HL-60 (cell line): ENCODE results near the gene C2CD4C.
"Not testable (repeated sequence)": the region's sequence is repeated elsewhere in the genome, so short reads cannot be mapped to it uniquely, and the experiment has no call there.

Experiments used
- DNase-seq, 2 experiments: peaks; one replicate each; pipeline ENCODE4 v3.0.0-alpha.2; 2010 to 2020; ENCODE audit warnings: low read depth in 1 of 2, low spot score in 1 of 2
- H3K27ac ChIP-seq: fragments of 250-450 bp; sonication (Bioruptor Pico); replicated peaks from 2 replicates; pipeline ENCODE4 v1.5.1; 2020; ENCODE audit warnings: mild to moderate bottlenecking, moderate library complexity
- H3K27me3 ChIP-seq: fragments of 250-450 bp; sonication (Bioruptor Pico); 2 replicates; pipeline ENCODE4 v1.5.1; 2021; ENCODE audit warnings: mild to moderate bottlenecking, moderate library complexity; ENCODE audit not compliant: insufficient read depth, poor library complexity, severe bottlenecking
- H3K4me3 ChIP-seq: replicated peaks from 2 replicates; pipeline ENCODE4 v1.5.1; 2011; ENCODE audit warnings: mild to moderate bottlenecking, control low read depth, low read length; ENCODE audit not compliant: insufficient read depth
- CTCF ChIP-seq: IDR thresholded peaks from one replicate; pipeline ENCODE4 v1.5.1; 2011; ENCODE audit warnings: low read length, control low read depth, inconsistent platforms; ENCODE audit not compliant: insufficient read depth
- GABPA ChIP-seq: IDR thresholded peaks from 2 replicates; pipeline ENCODE4 v1.6.1; 2012; ENCODE audit warnings: low read depth
- POLR2AphosphoS5 ChIP-seq: IDR thresholded peaks from 2 replicates; pipeline ENCODE4 v1.6.1; 2012; ENCODE audit warnings: low read depth
- REST ChIP-seq: IDR thresholded peaks from 2 replicates; pipeline ENCODE4 v1.6.1; 2012; ENCODE audit warnings: low read depth; ENCODE audit not compliant: insufficient replicate concordance
- SPI1 ChIP-seq: IDR thresholded peaks from 2 replicates; pipeline ENCODE4 v1.6.1; 2012; ENCODE audit warnings: low read depth, mild to moderate bottlenecking, borderline replicate concordance

C2CD4C gene

GRCh38 chr19:395467-395866 lies 13.5 kb downstream of the C2CD4C start:
- Histone ChIP-seq H3K4me3 (no peak overlapping the region), H3K27ac (no peak overlapping the region), H3K27me3 (no peaks in the 10 kb centered on the region)
- TF ChIP-seq CTCF (no peak), POLR2AphosphoS5 (no peak), GABPA (no peak), SPI1 (no peak), REST (no peak)
- DNase-seq = no peak

GRCh38 chr19:394857-395256 lies 14.1 kb downstream of the C2CD4C start:
- H3K27ac ChIP-seq, DNase-seq, H3K27me3 ChIP-seq, H3K4me3 ChIP-seq: not testable (repeated sequence)

GRCh38 chr19:393560-393959 lies 15.4 kb downstream of the C2CD4C start:
- not testable (repeated sequence) for H3K27ac ChIP-seq, DNase-seq, H3K4me3 ChIP-seq, H3K27me3 ChIP-seq

- TF ChIP-seq REST (no peak), GABPA (no peak), SPI1 (no peak), CTCF (no peak), POLR2AphosphoS5 (no peak)
- H3K4me3 ChIP-seq = no peak overlapping the region
- no peak for DNase-seq
Measured at GRCh38 chr19:392375-392970, 16.5 kb downstream of the C2CD4C start.

GRCh38 chr19:391726-392374 lies 17.1 kb downstream of the C2CD4C start:
- Histone ChIP-seq H3K27me3 (no peaks in the 10 kb centered on the region), H3K27ac (no peak overlapping the region), H3K4me3 (no peak overlapping the region)
- no peak for TF ChIP-seq REST
- no peak for TF ChIP-seq GABPA
- TF ChIP-seq CTCF = no peak
- no peak for DNase-seq

More at GRCh38 chr19:392375-392970, 16.5 kb downstream of the C2CD4C start:
- Histone ChIP-seq H3K27ac (no peak overlapping the region), H3K27me3 (no peaks in the 10 kb centered on the region)
